Muscle of leg (tissue), 11 donors: ENCODE data around the gene ACADM. TPM values are rescaled to one million over a fixed set of nuclear protein-coding genes. Genes with fewer than 3 reads are reported as not detected.
A peak's percentile ranks its signal among the peaks of the same experiment; 100 is the strongest.
"Not testable (repeated sequence)": the region's sequence is repeated elsewhere in the genome, so short reads cannot be mapped to it uniquely, and the experiment has no call there.

Source experiments
- DNase-seq: peaks from one replicate; pipeline ENCODE4 v3.0.0; 2013
- H3K27ac ChIP-seq: one replicate; pipeline ENCODE4 v1.5.1; 2013; ENCODE audit warnings: mild to moderate bottlenecking, low read length, control low read depth
- H3K27me3 ChIP-seq: one replicate; pipeline ENCODE4 v1.6.1; 2013; ENCODE audit warnings: low read length; ENCODE audit not compliant: control insufficient read depth, insufficient read depth
- H3K36me3 ChIP-seq: one replicate; pipeline ENCODE4 v1.6.1; 2013; ENCODE audit warnings: low read length; ENCODE audit not compliant: control insufficient read depth, insufficient read depth
- H3K4me1 ChIP-seq: one replicate; pipeline ENCODE4 v1.6.1; 2013; ENCODE audit warnings: low read length; ENCODE audit not compliant: control insufficient read depth, insufficient read depth
- H3K4me3 ChIP-seq: one replicate; pipeline ENCODE4 v1.5.1; 2013; ENCODE audit warnings: low read length, control low read depth
- H3K9me3 ChIP-seq: replicated peaks from 2 replicates; pipeline ENCODE4 v1.6.1; 2013; ENCODE audit warnings: low read depth, low read length; ENCODE audit not compliant: control insufficient read depth
- WGBS: methylation state at CpG from one replicate; pipeline ENCODE4 v1.1.5; 2013; ENCODE audit warnings: missing lambda C conversion rate; ENCODE audit not compliant: insufficient coverage; 5-methylcytosine and 5-hydroxymethylcytosine counted together
- polyA plus RNA-seq, 8 donors: library from polyadenylated mRNA; unstranded; fragments of 120-200 nt; gene quantifications; one replicate each; pipeline versions ENCODE4 v1.2.1 to v1.2.3, GENCODE V29; 2013; ENCODE audit warnings: inconsistent platforms in 1 of 8, low replicate concordance in 1 of 8; ENCODE audit not compliant: insufficient read length in 8 of 8, insufficient read depth in 1 of 8
- total RNA-seq: library from RNA; stranded (reverse); fragments of 120-200 nt; gene quantifications from one replicate; pipeline ENCODE4 v1.2.4, GENCODE V29; 2013

Gene ACADM
- total and polyA plus RNA-seq, 9 donors = 50.4 to 65.8 (median 59.8) TPM

DNA sequence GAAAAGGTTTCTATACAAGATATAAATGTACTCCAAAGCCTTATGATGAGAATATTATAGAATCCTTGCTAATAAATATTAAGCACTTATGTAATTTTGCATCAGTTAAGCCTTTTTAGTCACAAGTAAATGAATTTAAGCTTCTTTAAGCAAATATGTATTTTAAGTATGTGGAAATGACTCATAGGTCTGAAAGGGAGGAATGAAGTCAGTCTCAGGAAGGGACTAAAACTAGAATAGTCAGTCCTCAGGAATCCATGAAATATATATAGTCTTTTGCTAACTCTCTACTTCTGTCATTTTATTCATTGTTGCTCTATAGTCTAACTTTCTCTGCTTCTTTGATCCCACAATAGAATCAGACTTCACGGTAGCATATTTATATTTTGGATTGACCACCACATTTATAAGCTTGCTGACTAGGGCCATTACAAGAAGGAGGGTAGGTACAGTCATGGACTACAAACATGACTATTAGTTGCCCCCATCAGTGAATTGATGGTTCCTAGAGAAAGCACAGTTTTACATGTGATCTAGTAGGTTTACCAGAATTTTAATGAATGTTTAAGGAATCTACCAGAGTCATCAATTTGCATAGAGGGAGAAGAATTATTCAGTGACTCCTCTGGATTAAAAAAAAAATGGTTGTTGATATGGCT lies 41.3 kb downstream of the ACADM start:
- Histone ChIP-seq H3K4me3 (no peak overlapping the region), H3K27me3 (no peaks in the 10 kb centered on the region), H3K4me1 (no peaks in the 10 kb centered on the region), H3K36me3 (peaks cover 9% of the 10 kb centered on the region), H3K9me3 (no peaks in the 10 kb centered on the region), H3K27ac (no peak overlapping the region)
- DNase-seq = no peak
- no CpG with 5 or more reads among the region's 1 CpG for WGBS

GRCh38 chr1:75768016-75768415 lies 43.5 kb downstream of the ACADM start:
- no peak overlapping the region for H3K4me3 ChIP-seq
- peaks cover 9% of the 10 kb centered on the region for H3K36me3 ChIP-seq
- H3K9me3 ChIP-seq = no peaks in the 10 kb centered on the region
- H3K27me3 ChIP-seq = no peaks in the 10 kb centered on the region
- no peak for DNase-seq
- no CpG with 5 or more reads among the region's 1 CpG for WGBS
- no peaks in the 10 kb centered on the region for H3K4me1 ChIP-seq
- H3K27ac ChIP-seq = no peak overlapping the region

DNA sequence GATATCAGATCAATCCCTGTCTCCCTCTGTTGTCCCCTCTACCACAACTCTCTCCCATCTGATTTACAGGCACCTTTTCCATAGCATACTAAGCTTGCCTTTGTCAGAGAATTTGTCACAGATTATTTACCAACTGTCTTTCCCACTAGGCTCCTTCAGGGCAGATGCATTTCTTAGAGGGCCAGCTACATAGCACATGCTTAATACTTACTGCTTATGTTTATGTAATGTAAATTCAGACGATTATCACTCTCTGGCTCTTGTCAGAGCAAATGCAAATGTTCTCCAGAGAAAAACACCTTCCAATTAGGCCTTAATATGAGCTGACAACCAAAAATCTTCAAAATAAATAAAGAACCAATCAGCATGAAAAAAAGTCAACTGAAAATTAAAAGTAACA lies 46.3 kb downstream of the ACADM start:
- no peaks in the 10 kb centered on the region for H3K9me3 ChIP-seq
- no peak overlapping the region for H3K4me3 ChIP-seq
- no peak for DNase-seq
- no peaks in the 10 kb centered on the region for H3K36me3 ChIP-seq
- no peak overlapping the region for H3K27ac ChIP-seq
- H3K4me1 ChIP-seq = no peaks in the 10 kb centered on the region
- WGBS = no CpG with 5 or more reads among the region's 1 CpG
- no peaks in the 10 kb centered on the region for H3K27me3 ChIP-seq

- DNase-seq = no peak
- Histone ChIP-seq H3K4me3 (no peak overlapping the region), H3K27me3 (no peaks in the 10 kb centered on the region), H3K9me3 (no peaks in the 10 kb centered on the region), H3K27ac (no peak overlapping the region), H3K4me1 (no peaks in the 10 kb centered on the region), H3K36me3 (no peaks in the 10 kb centered on the region)
- WGBS = no CpG with 5 or more reads among the region's 3 CpGs
These were observed 47.5 kb downstream of the ACADM start for GRCh38 chr1:75771978-75772377.

DNA sequence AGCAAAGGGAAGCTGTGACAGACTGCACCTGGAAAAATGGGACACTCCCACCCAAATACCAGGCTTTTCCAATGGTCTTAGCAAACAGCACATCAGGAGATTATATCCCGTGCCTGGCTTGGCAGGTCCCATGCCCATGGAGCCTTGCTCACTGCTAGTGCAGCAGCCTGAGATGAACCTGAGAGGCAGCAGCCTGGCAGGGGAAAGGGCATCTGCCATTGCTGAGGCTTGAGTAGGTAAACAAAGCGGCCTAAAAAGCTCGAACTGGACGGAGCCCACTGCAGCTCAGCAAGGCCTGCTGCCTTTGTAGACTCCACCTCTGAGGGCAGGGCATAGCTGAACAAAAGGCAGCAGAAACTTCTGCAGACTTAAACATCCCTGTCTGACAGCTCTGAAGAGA lies 53.3 kb downstream of the ACADM start:
- H3K27me3 ChIP-seq, H3K9me3 ChIP-seq, H3K36me3 ChIP-seq, DNase-seq, H3K4me3 ChIP-seq, H3K4me1 ChIP-seq, H3K27ac ChIP-seq: not testable (repeated sequence)
- 100% methylated on average over 4 of the region's 4 CpGs for WGBS

DNA sequence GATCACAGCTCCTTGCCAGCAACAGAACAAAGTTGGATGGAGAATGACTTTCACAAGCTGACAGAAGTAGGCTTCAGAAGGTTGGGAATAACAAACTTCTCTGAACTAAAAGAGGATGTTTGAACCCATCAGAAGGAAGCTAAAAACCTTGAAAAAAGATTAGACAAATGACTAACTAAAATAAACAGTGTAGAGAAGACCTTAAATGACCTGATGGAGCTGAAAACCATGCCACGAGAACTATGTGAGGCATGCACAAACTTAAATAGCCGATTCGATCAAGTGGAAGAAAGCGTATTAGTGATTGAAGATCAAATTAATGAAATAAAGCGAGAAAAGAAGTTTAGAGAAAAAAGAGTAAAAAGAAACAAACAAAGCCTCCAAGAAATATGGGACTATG lies 54.2 kb downstream of the ACADM start:
- not testable (repeated sequence) for H3K36me3 ChIP-seq, H3K9me3 ChIP-seq, H3K4me1 ChIP-seq, H3K27ac ChIP-seq, DNase-seq, H3K27me3 ChIP-seq, H3K4me3 ChIP-seq
- WGBS = 95% methylated on average over 3 of the region's 5 CpGs

DNA sequence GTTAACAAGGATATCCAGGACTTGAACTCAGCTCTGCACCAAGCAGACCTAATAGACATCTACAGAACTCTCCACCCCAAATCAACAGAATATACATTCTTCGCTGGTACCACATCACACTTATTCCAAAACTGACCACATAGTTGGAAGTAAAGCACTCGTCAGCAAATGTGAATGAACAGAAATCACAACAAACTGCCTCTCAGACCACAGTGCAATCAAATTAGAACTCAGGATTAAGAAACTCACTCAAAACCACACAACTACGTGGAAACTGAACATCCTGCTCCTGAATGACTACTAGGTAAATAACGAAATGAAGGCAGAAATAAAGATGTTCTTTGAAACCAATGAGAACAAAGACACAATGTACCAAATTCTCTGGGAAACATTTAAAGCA lies 55.7 kb downstream of the ACADM start:
- not testable (repeated sequence) for H3K4me1 ChIP-seq, H3K4me3 ChIP-seq, H3K27ac ChIP-seq, DNase-seq, H3K36me3 ChIP-seq, H3K27me3 ChIP-seq, H3K9me3 ChIP-seq
- no CpG with 5 or more reads among the region's 4 CpGs for WGBS

DNA sequence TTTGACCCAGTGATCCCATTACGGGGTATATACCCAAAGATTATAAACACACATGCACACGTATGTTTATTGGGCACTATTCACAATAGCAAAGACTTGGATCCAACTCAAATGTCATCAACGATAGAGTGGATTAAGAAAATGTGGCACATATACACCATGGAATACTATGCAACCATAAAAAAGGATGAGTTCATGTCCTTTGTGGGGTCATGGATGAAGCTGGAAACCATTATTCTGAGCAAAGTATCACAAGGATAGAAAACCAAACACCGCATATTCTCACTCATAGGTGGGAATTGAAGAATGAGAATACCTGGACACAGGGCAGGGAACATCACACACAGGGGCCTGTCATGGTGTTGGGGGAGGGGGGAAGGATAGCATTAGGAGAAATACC lies 59.4 kb downstream of the ACADM start:
- WGBS = no CpG with 5 or more reads among the region's 4 CpGs
- peaks cover 13% of the 10 kb centered on the region for H3K4me1 ChIP-seq
- not testable (repeated sequence) for H3K27me3 ChIP-seq, H3K9me3 ChIP-seq, DNase-seq, H3K4me3 ChIP-seq, H3K27ac ChIP-seq, H3K36me3 ChIP-seq

GRCh38 chr1:75785320-75785982 lies 60.9 kb downstream of the ACADM start:
- H3K9me3 ChIP-seq = no peaks in the 10 kb centered on the region
- no peaks in the 10 kb centered on the region for H3K27me3 ChIP-seq
- H3K36me3 ChIP-seq = peaks cover 6% of the 10 kb centered on the region
- H3K4me1 ChIP-seq = peaks cover 13% of the 10 kb centered on the region
- peak overlapping the region; percentile 89 for H3K27ac ChIP-seq
- DNase-seq = no peak
- peak overlapping the region; percentile 83 for H3K4me3 ChIP-seq
- WGBS = 8% methylated on average over 4 of the region's 9 CpGs

GRCh38 chr1:75785983-75786853 lies 61.7 kb downstream of the ACADM start, which contains the start of gene RABGGTB:
Gene RABGGTB (plus strand): TSS chr1:75786256. CDS start chr1:75786272, 16 bp downstream.
- H3K9me3 ChIP-seq = no peaks in the 10 kb centered on the region
- H3K27me3 ChIP-seq = no peaks in the 10 kb centered on the region
- WGBS = 0% methylated on average over 12 of the region's 28 CpGs
- DNase-seq = peak; percentile 98
- peak within 1 kb of the TSS; percentile 89 for H3K27ac ChIP-seq
- H3K4me1 ChIP-seq = peaks cover 13% of the 10 kb centered on the region
- H3K4me3 ChIP-seq = peak within 1 kb of the TSS; percentile 83
- peaks cover 10% of the 10 kb centered on the region for H3K36me3 ChIP-seq
